Astrocyte (in vitro differentiated cells and primary cell): ENCODE results near the gene OMA1. TPM values are rescaled to one million over a fixed set of nuclear protein-coding genes. Genes with fewer than 3 reads are reported as not detected.

Source experiments
- DNase-seq: peaks from one replicate; pipeline ENCODE4 v3.0.0-alpha.2; 2010; ENCODE audit warnings: low read depth
- FAIRE-seq: peaks from 2 replicates; lab custom pipeline; 2011; peaks lifted over from hg19 to GRCh38; lab: Jason Lieb, UNC
- H2AFZ ChIP-seq: 2 replicates; pipeline ENCODE4 v1.6.0; 2012; ENCODE audit warnings: low read depth, low read length, inconsistent platforms
- H3K27ac ChIP-seq: 2 replicates; pipeline ENCODE4 v1.5.1; 2011; ENCODE audit warnings: low read depth, low read length, inconsistent platforms
- H3K27me3 ChIP-seq: 2 replicates; pipeline ENCODE4 v1.6.0; 2011; ENCODE audit warnings: low read length, inconsistent platforms; ENCODE audit not compliant: insufficient read depth
- H3K36me3 ChIP-seq: 2 replicates; pipeline ENCODE4 v1.5.1; 2011; ENCODE audit warnings: low read length, inconsistent platforms; ENCODE audit not compliant: insufficient read depth
- H3K4me1 ChIP-seq: 2 replicates; pipeline ENCODE4 v1.5.1; 2011; ENCODE audit warnings: low read length, inconsistent platforms; ENCODE audit not compliant: insufficient read depth
- H3K4me2 ChIP-seq: 2 replicates; pipeline ENCODE4 v1.6.0; 2012; ENCODE audit warnings: low read length, inconsistent platforms
- H3K4me3 ChIP-seq: 2 replicates; pipeline ENCODE4 v1.5.1; 2011; ENCODE audit warnings: low read depth, mild to moderate bottlenecking, low read length, inconsistent platforms; ENCODE audit not compliant: insufficient read depth
- H3K79me2 ChIP-seq: 2 replicates; pipeline ENCODE4 v1.6.0; 2012; ENCODE audit warnings: mild to moderate bottlenecking, low read length, inconsistent platforms; ENCODE audit not compliant: insufficient read depth
- H3K9ac ChIP-seq: 2 replicates; pipeline ENCODE4 v1.6.0; 2012; ENCODE audit warnings: mild to moderate bottlenecking, low read length, inconsistent platforms
- H3K9me3 ChIP-seq: 2 replicates; pipeline ENCODE4 v1.5.1; 2012; ENCODE audit warnings: low read depth, mild to moderate bottlenecking, low read length, inconsistent platforms; ENCODE audit not compliant: insufficient read depth
- H4K20me1 ChIP-seq: 2 replicates; pipeline ENCODE4 v1.6.0; 2012; ENCODE audit warnings: low read length, inconsistent platforms; ENCODE audit not compliant: insufficient read depth
- H3K27ac Mint-ChIP-seq: one replicate; pipeline ENCODE4 v1.8.0; 2021; ENCODE audit warnings: mild to moderate bottlenecking, mixed read lengths; ENCODE audit not compliant: unreplicated experiment
- H3K27me3 Mint-ChIP-seq: one replicate; pipeline ENCODE4 v1.8.0; 2021; ENCODE audit warnings: low read depth, mixed read lengths; ENCODE audit not compliant: unreplicated experiment
- H3K36me3 Mint-ChIP-seq: one replicate; pipeline ENCODE4 v1.8.0; 2021; ENCODE audit warnings: low read depth, mixed read lengths; ENCODE audit not compliant: unreplicated experiment
- H3K4me1 Mint-ChIP-seq: one replicate; pipeline ENCODE4 v1.8.0; 2021; ENCODE audit warnings: low read depth, mixed read lengths; ENCODE audit not compliant: unreplicated experiment
- H3K4me3 Mint-ChIP-seq: one replicate; pipeline ENCODE4 v1.8.0; 2021; ENCODE audit warnings: mild to moderate bottlenecking, moderate library complexity, mixed read lengths; ENCODE audit not compliant: unreplicated experiment
- H3K9me3 Mint-ChIP-seq: one replicate; pipeline ENCODE4 v1.8.0; 2021; ENCODE audit warnings: mild to moderate bottlenecking, mixed read lengths; ENCODE audit not compliant: unreplicated experiment
- CTCF ChIP-seq: IDR thresholded peaks from 2 replicates; pipeline ENCODE4 v1.5.1; 2011; ENCODE audit warnings: low read depth, mild to moderate bottlenecking, inconsistent platforms, low read length, moderate library complexity; ENCODE audit not compliant: insufficient read depth
- EZH2 ChIP-seq: IDR thresholded peaks from 2 replicates; pipeline ENCODE4 v1.6.1; 2012; ENCODE audit warnings: mild to moderate bottlenecking, low read length, inconsistent platforms; ENCODE audit not compliant: insufficient read depth
- total RNA-seq: library from RNA; stranded (reverse); gene quantifications from 2 replicates; pipeline ENCODE4 v1.2.1, GENCODE V29; 2021

OMA1 gene
- total RNA-seq, 1 donor from 2014 or later = 5.1 TPM

- no peak for TF ChIP-seq EZH2
- no peak for TF ChIP-seq CTCF
- Mint-ChIP-seq H3K9me3 (no peaks in the 10 kb centered on the region), H3K36me3 (no peaks in the 10 kb centered on the region), H3K27me3 (peaks cover 9% of the 10 kb centered on the region), H3K4me3 (no peak overlapping the region), H3K4me1 (no peaks in the 10 kb centered on the region), H3K27ac (no peak overlapping the region)
- Histone ChIP-seq H3K36me3 (no peaks in the 10 kb centered on the region), H3K27me3 (peaks cover 2% of the 10 kb centered on the region), H3K4me3 (no peak overlapping the region), H2AFZ (no peak overlapping the region), H3K9me3 (no peaks in the 10 kb centered on the region), H3K9ac (no peak overlapping the region), H3K27ac (no peak overlapping the region), H3K4me1 (no peaks in the 10 kb centered on the region), H3K79me2 (no peaks in the 10 kb centered on the region), H3K4me2 (no peak overlapping the region), H4K20me1 (no peaks in the 10 kb centered on the region)
- FAIRE-seq (no peak), DNase-seq (peak; percentile 46)
Measured at GRCh38 chr1:58440696-58441095, 105.8 kb downstream of the OMA1 start.

- Histone ChIP-seq H3K27ac (no peak overlapping the region), H3K9me3 (no peaks in the 10 kb centered on the region), H3K27me3 (peaks cover 2% of the 10 kb centered on the region), H3K79me2 (no peaks in the 10 kb centered on the region), H3K9ac (no peak overlapping the region), H3K4me3 (no peak overlapping the region), H4K20me1 (no peaks in the 10 kb centered on the region), H3K4me1 (no peaks in the 10 kb centered on the region), H3K4me2 (no peak overlapping the region), H3K36me3 (no peaks in the 10 kb centered on the region), H2AFZ (no peak overlapping the region)
- TF ChIP-seq CTCF (no peak), EZH2 (no peak)
- DNase-seq (peak; percentile 33), FAIRE-seq (no peak)
- Mint-ChIP-seq H3K4me1 (no peaks in the 10 kb centered on the region), H3K9me3 (no peaks in the 10 kb centered on the region), H3K27me3 (peaks cover 9% of the 10 kb centered on the region), H3K36me3 (no peaks in the 10 kb centered on the region), H3K27ac (no peak overlapping the region), H3K4me3 (no peak overlapping the region)
Measured at GRCh38 chr1:58439946-58440345, 106.6 kb downstream of the OMA1 start.

GRCh38 chr1:58438468-58438867, 108.1 kb downstream of the OMA1 start:
- Histone ChIP-seq H3K9me3 (no peaks in the 10 kb centered on the region), H3K9ac (no peak overlapping the region), H3K36me3 (no peaks in the 10 kb centered on the region), H3K4me1 (no peaks in the 10 kb centered on the region), H4K20me1 (no peaks in the 10 kb centered on the region), H3K79me2 (no peaks in the 10 kb centered on the region), H3K27ac (no peak overlapping the region), H2AFZ (no peak overlapping the region), H3K4me3 (no peak overlapping the region), H3K4me2 (no peak overlapping the region), H3K27me3 (peaks cover 2% of the 10 kb centered on the region)
- no peak for TF ChIP-seq EZH2
- TF ChIP-seq CTCF = no peak
- H3K27ac Mint-ChIP-seq = no peak overlapping the region
- no peaks in the 10 kb centered on the region for H3K36me3 Mint-ChIP-seq
- peaks cover 9% of the 10 kb centered on the region for H3K27me3 Mint-ChIP-seq
- no peak for DNase-seq
- H3K9me3 Mint-ChIP-seq = no peaks in the 10 kb centered on the region
- no peak overlapping the region for H3K4me3 Mint-ChIP-seq
- H3K4me1 Mint-ChIP-seq = no peaks in the 10 kb centered on the region
- no peak for FAIRE-seq
